HG03280 (cell line): ENCODE results near the gene ABHD17C.

Experiments
- ATAC-seq: cut with Tn5 transposase; IDR thresholded peaks from one replicate; pipeline ENCODE4 v1.9.1; 2021; ENCODE audit warnings: mild to moderate bottlenecking, moderate library complexity; ENCODE audit not compliant: unreplicated experiment

ABHD17C gene

GRCh38 chr15:80727596-80727995 lies 32.5 kb downstream of the ABHD17C start:
- no peak for ATAC-seq

DNA sequence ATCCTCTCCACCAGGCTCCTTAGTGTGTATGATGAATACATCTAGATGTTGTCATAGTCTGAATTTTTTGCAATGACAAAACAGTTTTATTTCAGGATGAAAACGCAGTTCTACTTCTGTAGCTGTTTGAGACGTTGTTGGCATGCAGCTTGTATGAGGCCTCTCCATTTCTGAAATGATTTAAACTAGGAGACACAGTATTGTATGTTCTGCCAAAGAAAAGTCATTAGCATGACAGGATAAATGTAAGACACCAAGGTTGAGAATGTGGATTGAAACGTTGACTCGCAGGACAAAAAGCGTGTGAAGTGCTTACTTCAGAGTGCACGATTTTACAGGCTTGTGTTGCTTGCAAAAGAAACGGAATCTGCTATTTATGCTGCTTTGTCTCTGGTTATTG lies 35.3 kb downstream of the ABHD17C start:
- ATAC-seq, result no peak

DNA sequence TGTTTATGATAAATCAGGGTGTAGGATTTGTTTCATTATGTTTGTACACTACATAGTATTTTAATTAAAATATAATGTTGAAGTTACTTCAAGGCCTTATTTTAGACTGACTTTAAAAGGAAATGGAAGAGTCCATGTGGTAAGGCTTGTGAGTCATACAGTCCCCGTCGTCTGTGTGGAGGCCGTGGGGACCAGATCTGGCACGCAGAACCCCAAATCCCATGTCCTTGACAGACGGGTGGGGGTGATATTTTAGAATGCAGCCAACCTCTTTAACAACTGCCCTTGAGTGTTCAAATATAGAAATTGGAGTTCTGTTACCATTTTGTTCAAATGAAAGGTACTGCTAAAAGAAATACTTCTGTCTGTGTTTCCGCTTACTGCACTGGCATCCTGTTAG lies 35.8 kb downstream of the ABHD17C start:
- no peak for ATAC-seq

DNA sequence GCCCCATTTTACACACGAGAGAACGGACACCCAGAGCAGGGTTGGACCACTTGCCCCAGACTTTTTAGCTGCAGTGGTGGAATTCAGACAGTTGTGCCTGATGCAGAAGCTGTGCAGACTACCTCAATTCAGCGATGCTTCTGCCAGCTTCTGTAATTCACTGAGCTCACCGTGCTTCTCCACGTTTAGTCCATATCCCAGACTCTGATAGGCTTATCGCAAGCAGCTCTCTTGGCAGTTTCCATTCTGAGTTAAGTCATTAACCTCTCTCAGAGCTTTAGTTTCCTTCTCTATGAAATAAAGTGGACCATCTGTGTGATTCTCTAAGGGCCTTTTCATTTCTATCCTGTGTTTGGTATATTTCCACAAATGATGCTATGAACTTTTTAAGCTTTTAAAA lies 37.1 kb downstream of the ABHD17C start:
- no peak for ATAC-seq

GRCh38 chr15:80732818-80733217 lies 37.7 kb downstream of the ABHD17C start:
- no peak for ATAC-seq

- ATAC-seq, result no peak
Measured at GRCh38 chr15:80733460-80733859, 38.4 kb downstream of the ABHD17C start.

DNA sequence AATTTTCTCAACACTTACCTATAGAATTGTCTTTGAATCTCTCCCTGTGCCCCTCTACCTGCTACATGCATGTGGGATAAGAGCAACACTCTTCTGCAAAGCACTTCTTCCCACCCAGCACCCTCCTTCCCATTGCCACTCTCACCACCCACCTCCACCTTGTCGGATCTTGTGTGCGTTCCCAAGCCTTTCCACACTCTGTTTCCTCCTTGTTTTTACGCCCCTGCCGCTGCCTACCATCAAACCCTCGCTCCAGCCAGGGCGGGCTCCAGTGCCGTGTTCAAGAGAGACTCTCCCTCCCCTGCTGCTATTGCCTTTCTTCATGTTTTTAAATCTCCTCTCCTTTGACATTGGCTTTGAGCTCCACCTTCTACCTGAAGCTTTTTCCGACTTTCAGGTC lies 40.2 kb downstream of the ABHD17C start:
- no peak for ATAC-seq

GRCh38 chr15:80736560-80736959 lies 41.5 kb downstream of the ABHD17C start:
- ATAC-seq, result no peak

- ATAC-seq, result no peak
Measured at GRCh38 chr15:80739919-80740318, 44.8 kb downstream of the ABHD17C start.

DNA sequence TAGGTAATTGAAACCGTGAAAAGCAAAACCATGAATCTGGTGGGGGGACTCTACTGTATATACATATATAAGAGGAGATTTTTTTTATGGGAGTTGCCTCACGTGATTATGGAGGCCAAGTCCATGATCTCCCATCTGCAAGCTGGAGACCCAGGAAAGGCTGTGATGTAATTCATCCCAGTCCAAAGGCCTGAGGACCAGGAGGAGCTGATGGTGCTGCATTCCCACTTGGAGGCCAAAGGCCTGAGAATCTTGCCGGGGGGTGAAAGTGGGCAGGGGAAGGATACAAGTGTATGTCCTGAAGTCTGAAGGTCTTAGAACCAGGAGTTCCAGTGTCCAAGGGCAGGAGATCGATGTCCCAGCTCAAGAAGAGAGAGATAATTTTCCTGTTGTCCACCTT lies 47.0 kb downstream of the ABHD17C start:
- no peak for ATAC-seq

- no peak for ATAC-seq
Measured at GRCh38 chr15:80743189-80743833, 48.2 kb downstream of the ABHD17C start.

GRCh38 chr15:80744415-80744814 lies 49.3 kb downstream of the ABHD17C start:
- ATAC-seq, result no peak

- no peak for ATAC-seq
Measured at GRCh38 chr15:80744826-80745225, 49.7 kb downstream of the ABHD17C start.

GRCh38 chr15:80745888-80746287 lies 50.8 kb downstream of the ABHD17C start:
- no peak for ATAC-seq

GRCh38 chr15:80747317-80748053 lies 52.4 kb downstream of the ABHD17C start:
- ATAC-seq, result no peak

DNA sequence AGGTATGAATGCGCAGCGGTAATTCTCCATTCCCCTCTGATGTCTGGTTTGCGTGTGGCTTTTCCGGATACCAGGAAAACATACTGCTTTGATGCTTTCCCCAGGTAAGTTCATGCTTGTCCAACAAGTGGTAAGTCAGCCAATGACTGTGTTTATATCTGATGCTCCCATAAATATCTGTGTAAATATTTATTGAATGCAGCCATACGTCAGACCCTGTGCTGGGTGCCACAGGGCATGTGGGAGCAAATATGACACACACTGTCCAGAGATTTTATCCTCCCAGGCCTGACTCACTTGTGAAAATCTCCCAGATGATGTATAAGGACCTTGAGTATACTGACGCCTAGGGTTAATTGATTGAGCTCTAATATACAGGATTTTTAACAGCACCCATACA lies 54.5 kb downstream of the ABHD17C start:
- no peak for ATAC-seq

DNA sequence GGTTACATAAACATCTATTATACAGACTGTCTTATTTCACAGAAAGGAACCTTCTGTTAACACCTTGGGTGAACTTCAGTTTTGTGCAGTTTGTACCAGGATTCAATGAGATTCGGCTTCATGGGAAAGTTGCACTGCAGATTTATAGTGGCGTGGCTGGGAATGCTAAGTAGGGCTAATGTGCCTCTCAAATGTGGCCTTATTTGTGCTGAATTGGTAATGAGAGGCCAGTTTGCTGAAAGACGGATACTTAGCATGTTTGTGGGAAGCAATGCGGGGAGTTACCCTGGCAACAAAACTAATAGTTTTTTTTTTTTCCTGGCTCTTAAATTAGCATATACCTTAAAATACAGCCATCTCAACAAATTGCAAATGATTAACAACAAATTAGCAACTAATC lies 55.5 kb downstream of the ABHD17C start:
- ATAC-seq, result no peak

GRCh38 chr15:80752204-80752603 lies 57.1 kb downstream of the ABHD17C start:
- ATAC-seq, result no peak

DNA sequence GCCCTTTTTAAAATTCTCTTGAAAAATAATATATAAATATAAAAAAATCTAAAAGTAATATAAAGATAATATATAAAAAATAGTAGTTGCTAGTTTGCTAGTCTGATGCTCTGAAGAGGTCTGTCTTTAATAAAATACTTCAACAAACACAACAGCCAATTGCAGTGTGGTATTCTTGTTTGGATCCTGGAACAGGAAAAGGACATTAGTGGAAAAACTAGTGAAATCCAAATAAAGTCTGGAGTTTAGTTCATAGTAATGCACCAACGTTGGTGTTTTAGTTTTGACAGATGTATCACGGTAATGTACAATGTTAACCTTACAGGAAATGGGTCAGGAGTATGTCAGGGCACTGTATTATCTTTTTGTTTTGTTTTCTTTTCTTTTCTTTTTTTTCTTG lies 58.1 kb downstream of the ABHD17C start:
- ATAC-seq, result no peak

GRCh38 chr15:80754014-80754413 lies 58.9 kb downstream of the ABHD17C start:
- ATAC-seq, result no peak

DNA sequence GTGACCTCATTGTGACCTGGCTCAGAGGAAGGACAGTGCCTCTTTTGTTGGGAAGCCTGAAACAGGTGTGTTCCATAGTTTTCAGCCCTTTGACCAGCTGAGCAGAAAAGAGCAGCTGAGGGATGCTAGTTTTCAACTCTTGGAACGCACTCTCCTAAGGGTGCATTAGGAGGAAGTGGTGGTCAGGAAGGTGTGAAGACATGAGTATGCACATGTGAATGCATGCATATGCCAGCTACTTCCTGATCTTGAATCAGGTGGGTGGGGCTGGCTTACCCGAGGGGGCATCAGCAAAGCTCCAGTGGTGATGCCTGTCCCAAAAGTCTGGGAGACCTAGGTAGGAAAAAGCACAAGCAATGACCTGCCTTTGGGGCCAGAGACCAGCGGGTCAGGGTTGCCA lies 60.8 kb downstream of the ABHD17C start:
- ATAC-seq, result no peak

- ATAC-seq, result no peak
Measured at GRCh38 chr15:80758130-80758745, 63.1 kb downstream of the ABHD17C start.
